Activated naive CD4-positive, alpha-beta T cell treated with anti-CD3 and anti-CD28 coated beads, Interleukin-2, amount 50 U/mL, for 72 hours (primary cell): Measurements from ENCODE around the gene IL1RAPL2. TPM values are rescaled to one million over a fixed set of nuclear protein-coding genes. Genes with fewer than 3 reads are reported as not detected.
"Not testable (repeated sequence)": the region's sequence is repeated elsewhere in the genome, so short reads cannot be mapped to it uniquely, and the experiment has no call there.

Experiments
- ATAC-seq, 2 donors: fragments of 150-1000 bp; cut with Tn5 transposase; 2 replicates each; pipeline ENCODE4 v1.10.0; 2021; ENCODE audit warnings: mild to moderate bottlenecking in 2 of 2, moderate library complexity in 2 of 2
- DNase-seq, 2 donors: peaks; one replicate each; pipeline ENCODE4 v3.0.0; 2021 to 2022; ENCODE audit warnings: low spot score in 2 of 2
- H3K27ac Mint-ChIP-seq, 2 donors: one replicate each; pipeline ENCODE4 v1.8.0; 2022; ENCODE audit warnings: mild to moderate bottlenecking in 2 of 2, mixed read lengths in 2 of 2
- H3K36me3 Mint-ChIP-seq, 2 donors: one replicate each; pipeline ENCODE4 v1.8.0; 2022; ENCODE audit warnings: mixed read lengths in 2 of 2
- H3K9me3 Mint-ChIP-seq, 2 donors: one replicate each; pipeline ENCODE4 v1.8.0; 2022; ENCODE audit warnings: mixed read lengths in 2 of 2
- total RNA-seq, 2 donors: library from RNA; stranded (reverse); gene quantifications; one replicate each; pipeline ENCODE4 v1.2.3, GENCODE V29; 2022

Gene IL1RAPL2
- total RNA-seq, 2 donors from 2014 or later: not detected

DNA sequence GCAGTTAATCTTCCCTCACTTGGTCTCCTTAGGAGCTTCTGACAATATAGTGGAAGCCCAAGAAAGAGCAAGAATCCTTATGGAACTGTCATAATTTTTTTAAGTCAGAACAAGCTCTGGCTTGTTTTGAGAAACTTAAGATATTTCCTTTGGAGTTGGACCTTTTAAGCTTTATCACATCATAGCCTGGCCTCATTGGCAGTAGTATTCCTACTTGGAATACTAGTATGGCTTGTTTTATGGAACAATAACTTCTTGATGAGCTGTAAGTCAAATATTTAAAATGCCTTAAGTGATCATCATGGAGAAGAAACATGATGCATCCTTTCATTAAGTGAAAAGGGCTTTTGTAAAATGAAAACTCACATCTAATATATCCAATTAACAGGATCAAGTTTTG lies 1178.3 kb downstream of the IL1RAPL2 start:
- no peak overlapping the region for H3K27ac Mint-ChIP-seq
- no peaks in the 10 kb centered on the region for H3K36me3 Mint-ChIP-seq
- peaks cover 0 to 8% of the 10 kb centered on the region in 2 donors for H3K9me3 Mint-ChIP-seq
- ATAC-seq (no peak), DNase-seq (no peak)

GRCh38 chrX:105744946-105745345 lies 1178.9 kb downstream of the IL1RAPL2 start:
- Mint-ChIP-seq H3K27ac (no peak overlapping the region), H3K9me3 (peaks cover 0 to 8% of the 10 kb centered on the region in 2 donors), H3K36me3 (no peaks in the 10 kb centered on the region)
- ATAC-seq (no peak), DNase-seq (no peak)

- no peaks in the 10 kb centered on the region for H3K36me3 Mint-ChIP-seq
- DNase-seq: no peak
- H3K9me3 Mint-ChIP-seq: peaks cover 0 to 8% of the 10 kb centered on the region in 2 donors
- H3K27ac Mint-ChIP-seq: no peak overlapping the region
- no peak for ATAC-seq
Observed at GRCh38 chrX:105745863-105746262, 1179.9 kb downstream of the IL1RAPL2 start.

DNA sequence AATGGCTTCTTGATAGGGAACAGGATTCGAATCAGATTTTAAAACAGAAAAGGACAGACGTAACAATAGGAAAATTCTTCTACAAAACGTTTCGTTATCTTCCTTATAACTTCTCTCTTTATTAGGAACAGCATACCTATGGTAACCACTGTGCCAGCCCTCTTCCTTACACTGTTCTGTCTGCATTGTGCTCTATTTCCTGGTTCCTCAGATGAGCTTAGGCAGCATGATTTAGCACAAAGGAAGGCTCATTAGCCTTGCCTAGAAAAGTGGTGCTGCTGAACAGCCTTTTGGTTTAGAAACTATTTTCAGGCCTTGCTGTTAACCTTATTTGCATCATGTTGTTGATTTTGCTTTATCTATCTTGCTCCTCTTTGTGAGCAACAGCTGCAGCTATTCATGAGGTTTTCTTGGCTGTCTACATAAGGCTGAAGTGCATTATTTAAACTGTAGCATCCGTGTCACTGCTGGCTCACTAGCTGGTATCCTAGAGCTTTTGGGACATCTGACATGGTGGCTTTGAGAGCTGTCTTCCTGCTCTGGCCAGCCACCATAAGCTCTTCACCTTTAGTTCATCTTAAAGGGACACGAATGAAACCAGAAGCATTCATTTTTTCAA lies 1186.4 kb downstream of the IL1RAPL2 start:
- Mint-ChIP-seq H3K36me3 (no peaks in the 10 kb centered on the region), H3K9me3 (peaks cover 4 to 5% of the 10 kb centered on the region in 2 donors), H3K27ac (no peak overlapping the region)
- no peak for DNase-seq
- ATAC-seq: no peak

- DNase-seq (no peak), ATAC-seq (no peak)
- Mint-ChIP-seq H3K36me3 (no peaks in the 10 kb centered on the region), H3K27ac (no peak overlapping the region), H3K9me3 (peaks cover 4 to 5% of the 10 kb centered on the region in 2 donors)
Observed at GRCh38 chrX:105753411-105753810, 1187.4 kb downstream of the IL1RAPL2 start.

GRCh38 chrX:105754286-105754964 lies 1188.4 kb downstream of the IL1RAPL2 start:
- DNase-seq (no peak), ATAC-seq (no peak)
- H3K9me3 Mint-ChIP-seq: peaks cover 4 to 5% of the 10 kb centered on the region in 2 donors
- no peaks in the 10 kb centered on the region for H3K36me3 Mint-ChIP-seq
- H3K27ac Mint-ChIP-seq: no peak overlapping the region

- ATAC-seq (no peak), DNase-seq (no peak)
- Mint-ChIP-seq H3K36me3 (no peaks in the 10 kb centered on the region), H3K27ac (no peak overlapping the region), H3K9me3 (peaks cover 4 to 5% of the 10 kb centered on the region in 2 donors)
Observed at GRCh38 chrX:105755109-105755508, 1189.1 kb downstream of the IL1RAPL2 start.

GRCh38 chrX:105758754-105759153 lies 1192.8 kb downstream of the IL1RAPL2 start:
- Mint-ChIP-seq H3K36me3 (no peaks in the 10 kb centered on the region), H3K9me3 (peaks cover 4 to 5% of the 10 kb centered on the region in 2 donors), H3K27ac (no peak overlapping the region)
- DNase-seq (no peak), ATAC-seq (no peak)

GRCh38 chrX:105759598-105759997 lies 1193.6 kb downstream of the IL1RAPL2 start:
- DNase-seq: no peak
- H3K36me3 Mint-ChIP-seq: no peaks in the 10 kb centered on the region
- peaks cover 4 to 5% of the 10 kb centered on the region in 2 donors for H3K9me3 Mint-ChIP-seq
- H3K27ac Mint-ChIP-seq: no peak overlapping the region
- no peak for ATAC-seq

DNA sequence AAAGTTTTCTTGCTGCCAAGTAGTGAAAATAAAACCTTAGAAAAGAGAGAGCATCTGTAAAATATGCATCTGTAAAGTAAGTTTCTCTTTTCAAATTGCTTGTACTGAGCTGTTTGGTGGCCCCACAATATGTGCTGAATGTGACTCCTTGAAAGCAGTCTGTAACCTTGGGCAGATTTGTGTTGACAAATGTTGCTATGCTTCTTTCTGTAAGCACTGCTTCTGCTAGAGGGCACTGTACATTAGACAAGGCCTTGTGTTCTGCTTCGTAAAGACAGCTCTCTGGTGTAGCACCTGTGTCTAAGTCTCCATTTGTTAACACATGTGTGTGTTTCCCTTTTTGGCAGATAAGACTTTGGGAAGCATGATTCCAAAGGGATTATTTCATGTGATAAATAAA lies 1199.7 kb downstream of the IL1RAPL2 start:
- no peak for ATAC-seq
- no peaks in the 10 kb centered on the region for H3K9me3 Mint-ChIP-seq
- no peak for DNase-seq
- no peak overlapping the region for H3K27ac Mint-ChIP-seq
- no peaks in the 10 kb centered on the region for H3K36me3 Mint-ChIP-seq

DNA sequence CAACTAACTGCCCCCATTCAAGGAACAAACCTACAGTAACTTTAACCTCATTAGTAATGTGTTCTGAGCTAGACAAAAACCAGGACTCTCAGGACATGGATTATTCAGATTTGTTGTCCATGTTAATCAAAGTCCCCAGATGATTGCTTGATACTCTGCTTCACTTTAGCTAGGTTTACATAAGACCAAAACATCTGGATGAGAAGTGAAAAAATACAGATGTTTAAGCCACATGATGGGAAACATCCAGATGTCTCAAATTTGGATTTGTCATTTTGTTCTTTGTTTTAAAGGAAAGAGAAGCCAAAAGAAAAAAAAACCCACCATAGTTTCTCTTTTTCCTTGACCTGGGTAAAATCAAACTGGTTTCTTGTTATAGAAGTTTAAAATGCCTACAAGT lies 1207.8 kb downstream of the IL1RAPL2 start:
- Mint-ChIP-seq H3K27ac (no peak overlapping the region), H3K9me3 (peaks cover 0 to 3% of the 10 kb centered on the region in 2 donors), H3K36me3 (no peaks in the 10 kb centered on the region)
- ATAC-seq (no peak), DNase-seq (no peak)

DNA sequence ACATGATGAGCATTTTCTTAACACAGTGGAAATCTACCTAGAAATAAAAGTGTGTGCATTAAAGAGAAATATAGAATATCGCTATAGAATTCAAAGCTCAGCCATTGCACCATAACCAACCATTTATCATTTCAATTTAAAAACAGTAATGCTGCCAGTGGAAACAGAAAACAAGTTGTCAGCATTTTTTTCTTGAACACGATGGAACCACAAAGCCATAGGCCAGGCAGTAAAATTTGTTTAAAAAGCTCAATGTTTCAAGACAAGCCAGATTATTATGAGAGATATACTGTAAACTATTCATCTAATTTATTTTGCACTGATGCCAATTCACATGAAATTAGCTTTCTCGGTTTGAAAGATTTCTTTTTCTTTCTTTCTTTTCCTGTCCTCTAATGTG lies 1209.7 kb downstream of the IL1RAPL2 start:
- Mint-ChIP-seq H3K36me3 (no peaks in the 10 kb centered on the region), H3K27ac (no peak overlapping the region), H3K9me3 (peaks cover 0 to 3% of the 10 kb centered on the region in 2 donors)
- no peak for ATAC-seq
- no peak for DNase-seq

- no peaks in the 10 kb centered on the region for H3K36me3 Mint-ChIP-seq
- no peak overlapping the region for H3K27ac Mint-ChIP-seq
- no peak for DNase-seq
- ATAC-seq: no peak
- H3K9me3 Mint-ChIP-seq: no peaks in the 10 kb centered on the region
Observed at GRCh38 chrX:105781804-105782203, 1215.8 kb downstream of the IL1RAPL2 start.

DNA sequence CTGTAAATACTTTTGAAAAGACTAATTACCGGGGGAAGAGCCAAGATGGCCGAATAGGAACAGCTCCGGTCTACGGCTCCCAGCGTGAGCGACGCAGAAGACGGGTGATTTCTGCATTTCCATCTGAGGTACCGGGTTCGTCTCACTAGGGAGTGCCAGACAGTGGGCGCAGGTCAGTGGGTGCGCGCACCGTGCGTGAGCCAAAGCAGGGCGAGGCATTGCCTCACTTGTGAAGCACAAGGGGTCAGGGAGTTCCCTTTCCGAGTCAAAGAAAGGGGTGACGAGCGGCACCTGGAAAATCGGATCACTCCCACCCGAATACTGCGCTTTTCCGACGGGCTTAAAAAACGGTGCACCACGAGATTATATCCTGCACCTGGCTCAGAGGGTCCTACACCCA lies 1230.9 kb downstream of the IL1RAPL2 start:
- H3K27ac Mint-ChIP-seq, H3K36me3 Mint-ChIP-seq, ATAC-seq, H3K9me3 Mint-ChIP-seq, DNase-seq: not testable (repeated sequence)

GRCh38 chrX:105803891-105804290 lies 1237.9 kb downstream of the IL1RAPL2 start:
- ATAC-seq: no peak
- no peaks in the 10 kb centered on the region for H3K36me3 Mint-ChIP-seq
- no peak for DNase-seq

GRCh38 chrX:105805655-105806054 lies 1239.7 kb downstream of the IL1RAPL2 start:
- not testable (repeated sequence) for DNase-seq, H3K27ac Mint-ChIP-seq, H3K9me3 Mint-ChIP-seq, H3K36me3 Mint-ChIP-seq, ATAC-seq

More at GRCh38 chrX:105803891-105804290, 1237.9 kb downstream of the IL1RAPL2 start:
- peaks cover 4 to 6% of the 10 kb centered on the region in 2 donors for H3K9me3 Mint-ChIP-seq
- no peak overlapping the region for H3K27ac Mint-ChIP-seq

- no peak overlapping the region for H3K27ac Mint-ChIP-seq
- DNase-seq: no peak
- H3K36me3 Mint-ChIP-seq: peaks cover 7% of the 10 kb centered on the region in 2 donors
- no peak for ATAC-seq
- peaks cover 0 to 6% of the 10 kb centered on the region in 2 donors for H3K9me3 Mint-ChIP-seq
Observed at GRCh38 chrX:105816517-105816916, 1250.5 kb downstream of the IL1RAPL2 start.
